GM18517 (cell line): ENCODE results near the gene RWDD4.

ENCODE experiments used
- ATAC-seq: cut with Tn5 transposase; IDR thresholded peaks from one replicate; pipeline ENCODE4 v1.9.1; 2021; ENCODE audit warnings: mild to moderate bottlenecking, moderate library complexity; ENCODE audit not compliant: unreplicated experiment

The RWDD4 gene

DNA sequence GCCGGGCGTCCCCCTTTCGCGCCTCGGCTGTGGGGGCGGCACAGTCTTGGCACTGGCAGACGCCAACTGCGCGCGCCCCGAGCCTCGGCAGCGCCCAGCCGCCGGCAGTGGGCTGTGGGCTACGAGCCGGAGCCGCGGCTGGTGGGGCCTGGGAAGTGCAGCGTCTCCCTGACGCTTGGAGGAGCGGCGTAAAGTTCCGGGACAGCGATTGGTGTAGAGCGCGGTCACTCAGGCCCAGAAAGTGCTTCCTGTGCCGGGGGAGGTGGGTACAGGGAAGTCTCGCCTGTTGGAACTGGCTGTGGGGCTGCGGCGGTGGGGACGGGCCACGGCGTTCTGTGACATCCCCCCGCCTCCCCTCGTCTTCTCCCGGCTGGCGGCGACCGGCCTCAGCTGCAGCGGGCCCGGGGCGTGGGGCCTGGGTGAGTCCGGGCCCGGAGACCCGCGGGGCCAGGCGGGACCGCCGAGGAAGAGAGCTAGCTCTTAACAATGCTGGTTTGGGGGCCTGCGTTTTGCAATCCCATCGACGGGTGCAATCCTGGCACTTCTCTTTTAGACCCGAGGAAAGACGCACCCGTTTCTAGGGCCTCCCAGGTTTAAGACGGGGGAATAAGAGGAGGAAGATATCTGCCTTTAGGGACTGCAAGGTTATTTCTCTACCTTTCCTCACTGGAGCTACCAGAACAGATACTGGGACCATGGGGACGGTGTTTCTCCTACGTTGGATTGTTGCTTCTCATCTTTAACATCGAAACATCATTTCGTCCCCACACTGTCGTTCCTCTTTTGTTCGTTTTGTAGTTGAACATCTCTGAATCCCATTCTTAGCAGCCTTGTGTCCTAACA lies at the start of gene RWDD4, which contains the start of gene TRAPPC11:
Gene RWDD4, minus strand, starts transcription at position 157 of the 843 bp plus-strand sequence. CDS start 233 bp downstream, outside the sequence.
Gene TRAPPC11, plus strand, starts transcription at position 265 of the 843 bp plus-strand sequence. CDS start 4,575 bp downstream, outside the sequence.
- peak; percentile 99 for ATAC-seq

DNA sequence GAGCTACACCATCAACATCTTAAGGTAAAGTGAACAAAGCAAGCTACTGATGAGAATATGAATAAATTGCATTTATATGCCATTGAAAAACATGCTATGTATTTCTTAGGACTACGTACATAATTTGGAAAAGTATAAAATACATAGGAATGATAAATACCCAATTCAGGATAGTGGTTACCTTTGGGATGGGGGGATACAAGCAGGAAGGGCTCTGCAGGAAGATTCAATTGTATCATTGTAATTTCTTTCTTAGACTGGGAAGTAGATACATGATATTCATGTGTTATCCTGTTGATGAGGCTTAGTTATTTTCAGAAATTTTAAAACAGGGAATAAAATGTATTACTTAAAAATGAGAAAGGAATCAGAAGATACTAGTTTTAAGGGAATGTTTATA lies 43.5 kb upstream of the RWDD4 start:
- no peak for ATAC-seq

DNA sequence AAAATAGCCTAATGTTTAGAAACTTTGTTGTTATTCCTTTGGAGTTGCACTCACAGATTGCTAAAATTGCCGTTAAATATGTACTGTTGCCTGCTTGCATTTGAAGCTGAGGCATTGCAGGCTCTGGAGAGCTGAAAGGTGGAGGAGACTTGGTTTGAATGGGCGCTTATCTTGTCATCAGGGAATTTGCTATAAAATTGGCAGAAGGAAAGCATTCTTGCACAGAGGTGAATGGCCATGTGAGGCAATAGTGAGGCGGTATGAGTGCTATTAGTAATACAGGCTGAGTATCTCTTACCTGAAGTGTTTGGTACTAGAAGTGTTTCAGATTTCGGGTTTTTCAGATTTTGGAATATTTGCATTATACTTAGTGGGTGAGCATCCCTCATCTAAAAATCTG lies 41.4 kb upstream of the RWDD4 start:
- ATAC-seq = no peak

DNA sequence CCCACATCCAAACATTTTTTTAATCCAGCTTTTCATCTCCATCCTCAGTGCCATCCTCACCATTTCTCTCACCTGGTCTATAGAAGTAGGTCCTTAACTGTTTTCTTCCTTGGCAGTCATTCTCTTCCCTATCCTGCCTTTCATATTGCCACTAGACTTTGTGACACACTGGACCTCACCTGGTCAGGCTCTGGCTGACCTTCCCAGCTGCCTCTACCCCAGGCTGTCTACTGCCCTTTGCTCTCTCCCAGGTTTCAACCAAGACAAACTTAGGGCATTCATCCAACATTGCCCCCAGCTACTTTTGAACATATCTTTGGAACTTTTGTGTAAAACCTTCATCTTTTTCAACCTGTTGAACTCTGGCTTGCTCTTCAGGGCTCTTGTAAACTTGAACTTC lies 39.9 kb upstream of the RWDD4 start:
- ATAC-seq = no peak

DNA sequence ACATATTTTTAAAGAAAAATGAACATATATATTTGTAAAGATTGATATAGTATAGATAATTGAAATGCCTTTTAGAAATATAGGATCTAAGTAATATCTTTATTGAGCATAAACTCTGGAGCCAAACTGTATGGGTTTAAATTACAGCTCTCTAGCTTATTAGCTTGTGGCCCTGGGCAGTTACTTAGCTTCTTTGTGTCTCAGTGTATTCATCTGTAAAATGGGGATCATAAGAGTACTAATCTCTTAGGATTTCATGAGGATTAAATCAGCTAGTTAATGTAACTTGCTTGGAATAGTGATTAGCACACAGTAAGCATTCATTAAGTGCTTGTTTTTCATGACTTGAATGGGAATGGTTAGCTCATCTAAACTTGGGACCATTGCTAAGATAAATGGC lies 32.9 kb upstream of the RWDD4 start:
- no peak for ATAC-seq

DNA sequence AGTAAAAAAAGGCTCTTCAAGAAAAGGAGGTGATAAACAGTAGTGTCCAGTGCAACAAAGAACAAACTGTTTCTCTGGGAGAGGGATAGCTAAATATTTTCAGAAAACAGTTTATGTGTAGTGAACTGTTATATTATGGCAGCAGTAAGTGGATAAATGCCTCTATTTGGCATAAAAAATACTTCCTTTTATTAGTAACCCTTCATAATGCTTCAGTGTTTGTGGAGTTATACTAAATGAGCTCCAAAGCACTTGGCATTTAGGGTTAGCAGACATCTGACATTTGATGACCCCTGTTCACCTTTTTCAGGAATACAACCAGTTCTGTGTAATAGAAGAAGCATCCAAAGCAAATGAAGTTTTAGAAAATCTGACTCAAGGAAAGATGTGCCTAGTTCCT lies 32.0 kb upstream of the RWDD4 start:
- no peak for ATAC-seq

DNA sequence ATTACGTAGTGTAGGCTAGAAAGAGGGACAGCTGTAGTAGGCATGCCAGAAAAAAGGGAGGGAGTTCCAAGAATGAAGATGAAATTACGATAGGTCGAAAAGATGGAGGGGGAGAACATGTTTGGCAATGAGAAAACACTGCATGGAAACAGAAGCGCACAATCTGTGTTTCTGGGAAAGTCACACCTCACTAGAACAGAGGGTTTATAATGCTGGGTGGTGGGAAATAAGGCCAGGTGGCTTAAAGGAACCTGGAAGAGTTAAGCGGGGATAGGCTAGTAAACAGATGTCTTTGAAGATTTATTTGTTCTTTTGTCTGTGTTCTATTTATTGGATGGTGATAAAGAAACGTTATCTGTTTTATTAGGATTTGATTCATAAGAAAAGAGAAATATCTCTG lies 29.2 kb upstream of the RWDD4 start:
- no peak for ATAC-seq

DNA sequence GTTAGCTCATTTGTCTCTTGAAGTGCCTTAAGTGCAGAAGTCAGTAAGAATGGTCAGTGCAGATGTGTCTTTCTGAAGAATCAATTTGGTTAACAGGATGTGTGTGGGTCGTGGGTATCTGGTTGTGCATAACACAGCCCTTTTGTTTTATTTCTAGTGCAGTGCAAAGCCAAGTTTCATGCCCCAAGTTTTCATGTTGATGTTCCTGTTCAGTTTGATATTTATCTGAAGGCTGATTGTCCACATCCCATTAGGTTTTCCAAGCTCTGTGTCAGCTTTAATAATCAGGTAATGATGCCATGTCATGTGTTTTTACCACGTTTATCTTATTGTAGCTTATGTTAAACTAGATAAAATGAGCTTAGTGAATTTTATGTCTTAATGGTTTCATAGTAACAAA lies 27.5 kb upstream of the RWDD4 start:
- ATAC-seq = no peak

DNA sequence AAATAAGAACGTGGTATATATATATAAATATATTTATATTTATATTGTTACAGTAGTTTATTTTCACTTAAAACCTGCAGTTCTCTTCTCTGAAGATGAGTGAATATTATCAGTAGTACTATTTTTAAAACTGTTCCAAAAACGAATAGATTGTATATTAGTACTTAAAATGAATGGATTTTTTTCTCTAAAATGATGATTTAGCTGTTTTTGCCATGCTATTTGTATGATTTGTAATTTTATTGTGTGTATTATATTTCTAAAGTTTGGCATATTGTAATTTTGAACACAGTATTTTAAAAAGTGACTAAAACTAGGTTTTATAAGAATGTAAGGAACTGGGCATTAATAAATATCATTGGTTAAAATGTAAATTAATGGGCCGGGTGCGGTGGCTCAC lies 22.1 kb upstream of the RWDD4 start:
- no peak for ATAC-seq

DNA sequence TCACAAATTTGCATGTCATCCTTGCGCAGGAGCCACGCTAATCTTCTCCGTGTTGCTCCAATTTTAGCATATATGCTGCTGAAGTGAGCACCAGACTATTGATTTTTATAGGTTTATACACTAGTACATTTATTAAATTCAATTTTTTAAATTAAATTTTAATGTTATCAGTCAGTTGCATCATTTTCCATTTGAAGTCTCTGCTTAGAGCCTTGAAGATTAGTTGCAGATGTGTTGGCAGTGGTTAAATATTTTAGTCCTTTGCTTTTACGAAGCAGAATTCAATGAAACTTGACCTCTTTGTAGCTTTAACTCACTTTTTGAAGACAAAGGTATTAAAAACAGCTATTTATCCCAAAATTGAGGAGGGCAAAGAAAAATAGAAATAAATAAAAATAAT lies 16.6 kb upstream of the RWDD4 start:
- ATAC-seq = no peak

DNA sequence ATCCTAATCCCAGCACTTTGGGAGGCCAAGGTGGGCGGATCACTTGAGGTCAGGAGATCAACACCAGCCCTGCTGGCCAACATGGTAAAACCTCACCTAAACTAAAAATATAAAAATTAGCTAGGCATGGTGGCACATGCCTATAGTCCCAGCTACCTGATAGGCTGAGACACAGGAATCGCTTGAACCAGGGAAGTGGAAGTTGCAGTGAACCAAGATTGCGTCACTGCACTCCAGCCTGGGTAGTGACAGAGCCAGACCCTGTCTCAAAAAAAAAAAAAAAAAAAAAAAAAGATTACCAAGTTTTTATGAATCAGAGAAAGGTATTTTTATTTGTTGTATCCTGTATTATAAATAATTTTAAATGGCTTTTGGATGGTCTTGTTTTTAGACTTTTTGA lies 15.2 kb upstream of the RWDD4 start:
- ATAC-seq = no peak

DNA sequence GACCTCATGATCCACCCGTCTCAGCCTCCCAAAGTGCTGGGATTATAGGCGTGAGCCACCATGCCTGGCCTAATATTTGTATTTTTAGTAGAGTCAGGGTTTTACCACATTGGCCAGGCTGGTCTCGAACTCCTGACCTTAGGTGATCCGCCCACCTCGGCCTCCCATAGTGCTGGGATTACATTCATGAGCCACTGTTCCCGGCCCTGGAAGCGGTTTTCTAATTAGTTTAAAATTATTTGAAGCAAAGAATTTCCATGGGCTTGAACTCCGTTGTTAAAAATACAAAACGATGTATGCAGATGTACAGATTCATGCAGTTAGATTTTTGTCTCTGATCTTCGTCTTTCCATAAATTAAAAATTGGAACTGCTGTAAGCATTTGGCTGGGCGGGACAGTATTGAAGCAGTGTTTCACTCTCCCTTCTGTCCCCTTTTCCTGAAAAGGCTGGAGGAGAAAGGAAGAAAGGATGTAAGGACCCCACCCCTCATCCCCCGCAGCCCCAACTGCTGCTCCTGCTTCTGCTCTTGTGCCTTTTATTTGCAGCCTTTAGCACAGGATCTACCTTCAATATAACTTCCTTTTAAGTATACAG lies 12.1 kb upstream of the RWDD4 start:
- ATAC-seq = no peak

DNA sequence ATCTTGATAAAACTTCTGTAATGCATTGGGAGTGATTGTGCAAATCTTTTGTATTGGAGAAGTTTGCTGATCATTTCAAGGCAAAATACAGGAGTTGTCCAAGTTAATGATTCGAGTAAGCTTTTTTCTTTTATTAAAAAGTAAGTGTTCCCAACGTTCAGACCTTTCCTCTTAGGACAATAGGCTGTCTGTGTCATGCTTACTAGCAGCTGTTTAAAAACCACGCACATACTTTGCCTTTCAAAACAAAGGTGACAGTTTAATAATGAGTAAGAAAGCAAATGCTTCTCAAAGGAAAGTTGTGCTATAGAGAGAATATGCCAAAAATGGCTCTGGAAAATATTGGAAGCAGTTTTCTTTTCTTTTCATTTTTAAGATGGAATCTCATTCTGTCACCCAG lies 11.3 kb upstream of the RWDD4 start:
- no peak for ATAC-seq

DNA sequence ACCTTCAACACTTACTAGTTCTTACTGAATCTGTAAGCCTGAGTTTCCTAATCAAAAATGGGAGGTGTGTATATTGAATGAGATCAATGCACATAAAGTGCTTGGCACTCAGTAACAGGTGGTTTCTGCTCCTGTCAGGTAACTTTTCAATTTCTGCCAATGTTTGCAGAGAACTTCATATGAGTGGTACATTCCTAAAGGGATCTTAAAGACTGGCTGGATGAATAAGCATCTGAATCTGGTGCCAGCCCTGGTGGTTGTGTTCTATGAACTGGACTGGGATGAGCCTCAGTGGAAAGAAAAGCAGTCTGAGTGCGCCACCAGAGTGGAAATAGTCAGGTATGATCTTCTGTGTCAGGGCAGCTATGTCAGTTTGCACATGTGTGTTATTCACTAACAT lies 7.1 kb upstream of the RWDD4 start:
- no peak for ATAC-seq

DNA sequence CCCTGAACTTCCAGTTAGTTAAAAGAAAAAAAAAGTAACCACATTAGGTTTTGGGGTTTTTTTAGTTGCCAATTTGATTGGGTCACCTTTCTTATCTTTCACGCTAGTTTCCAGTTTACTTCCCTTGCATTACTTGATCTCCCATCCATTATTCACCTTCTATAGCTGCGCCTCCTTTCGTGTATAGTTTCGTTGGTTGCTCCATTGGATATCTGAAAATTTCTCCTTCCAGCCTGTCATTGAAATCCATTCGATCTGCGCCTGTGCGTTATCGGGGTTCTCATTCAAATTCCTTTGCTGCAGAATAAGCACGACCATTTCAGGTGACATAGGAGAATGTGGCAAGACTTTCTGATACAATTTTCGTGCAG lies 872 bp upstream of the RWDD4 start:
- no peak for ATAC-seq

DNA sequence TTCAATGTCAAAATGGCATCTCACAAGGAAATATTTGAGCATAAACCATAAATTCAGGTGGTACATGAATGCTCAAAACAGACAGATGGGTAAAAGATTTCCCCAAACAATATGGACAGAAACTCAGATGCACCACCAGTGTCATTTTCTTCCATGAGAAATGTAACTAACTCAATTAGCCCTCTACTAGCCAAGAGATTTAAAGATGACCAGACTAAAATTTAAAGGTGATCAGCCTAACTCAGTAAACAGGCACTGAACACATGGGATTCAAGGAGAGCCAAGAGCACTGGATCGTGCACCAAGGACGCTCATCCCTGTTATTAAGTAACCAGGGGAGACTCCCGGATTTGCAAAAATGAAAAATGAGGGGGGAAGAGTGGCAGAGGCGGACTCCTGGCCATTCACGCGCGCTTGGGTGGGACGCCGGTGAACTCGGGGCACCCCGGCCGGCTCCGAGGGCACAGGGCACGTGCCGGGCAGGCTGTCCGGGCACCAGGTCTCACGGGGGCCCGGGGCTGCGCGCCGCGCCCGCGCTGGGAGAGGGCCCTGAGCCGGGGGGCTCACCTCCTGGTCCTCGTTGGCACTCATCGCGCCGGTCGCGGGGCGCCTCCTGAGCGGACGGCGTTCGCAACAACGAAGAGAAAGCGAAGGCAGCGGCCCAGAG lies 490 bp downstream of the RWDD4 start:
- peak; percentile 45 for ATAC-seq

DNA sequence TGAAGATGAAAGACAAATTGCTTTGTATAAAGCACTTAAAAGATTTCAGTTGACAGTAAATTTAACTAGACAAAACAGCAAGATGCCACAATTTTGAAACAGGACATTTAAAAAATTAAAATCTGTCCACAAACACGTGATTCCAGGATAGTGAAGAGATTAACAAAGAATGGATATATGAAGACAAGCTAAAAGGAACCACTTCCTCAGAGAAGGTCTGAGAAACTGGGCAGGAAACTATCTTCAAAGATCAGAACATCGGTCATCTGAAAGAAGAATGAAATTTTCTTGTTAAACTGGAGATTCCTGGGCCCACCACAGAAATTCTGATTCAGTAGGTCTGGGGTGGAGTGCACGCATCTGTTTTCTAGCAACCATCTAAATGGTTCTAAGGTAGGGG lies 1.4 kb downstream of the RWDD4 start:
- ATAC-seq = no peak

DNA sequence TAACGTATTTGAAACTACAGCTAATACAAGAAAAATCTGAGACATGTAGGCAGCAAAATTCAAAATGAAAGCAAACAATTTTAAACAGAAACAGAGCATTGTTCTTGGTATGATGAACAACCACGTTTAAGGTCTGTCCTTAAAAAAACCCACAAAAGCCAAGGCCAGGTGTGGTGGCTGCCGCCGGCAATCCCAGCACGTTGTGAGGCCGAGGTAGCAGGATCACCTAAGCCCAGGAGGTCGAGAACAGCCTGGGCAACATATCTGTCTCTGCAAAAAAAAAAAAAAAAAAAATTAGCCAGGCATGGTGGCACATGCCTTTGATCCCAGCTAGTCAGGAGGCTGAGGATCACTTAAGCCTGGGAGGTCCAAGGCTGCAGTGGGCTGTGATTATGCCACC lies 13.7 kb downstream of the RWDD4 start:
- no peak for ATAC-seq

DNA sequence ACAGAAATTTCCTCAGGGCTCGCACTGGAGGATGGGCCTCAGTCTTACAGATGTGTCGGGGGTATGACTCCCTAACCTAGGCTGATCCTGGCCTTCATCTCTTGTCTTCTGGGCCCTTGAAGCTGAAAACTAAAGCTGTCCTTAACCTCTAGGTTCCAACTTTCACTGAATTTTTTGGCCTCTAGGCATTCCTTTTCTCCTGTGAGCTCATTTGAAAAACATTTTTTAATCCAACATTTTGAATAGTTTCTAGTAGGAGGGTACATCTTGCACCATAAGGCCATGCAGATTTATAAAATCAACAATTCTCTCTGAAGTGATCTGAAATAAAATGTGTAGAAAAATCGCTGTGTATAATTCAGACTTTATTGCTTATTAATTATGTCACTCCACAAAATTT lies 19.7 kb downstream of the RWDD4 start:
- ATAC-seq = no peak

DNA sequence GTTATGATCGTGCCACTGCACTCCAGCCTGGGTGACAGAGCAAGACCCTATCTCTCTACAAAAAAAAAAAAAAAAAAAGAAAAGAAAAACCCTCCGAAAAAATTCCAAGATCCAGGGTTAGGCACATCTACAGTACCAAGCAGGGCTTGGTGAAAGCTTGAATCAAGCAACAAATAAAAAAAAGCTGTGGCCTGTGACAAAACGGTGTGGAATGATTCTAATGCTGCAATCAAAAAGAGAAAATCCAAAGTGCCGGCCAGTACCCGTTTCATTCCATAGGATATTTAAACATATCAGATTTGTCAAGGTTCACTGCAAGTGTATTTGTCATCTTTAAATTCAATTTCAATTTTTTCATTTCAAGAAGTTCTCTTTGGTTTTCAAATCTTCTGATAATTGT lies 20.5 kb downstream of the RWDD4 start:
- ATAC-seq = no peak

DNA sequence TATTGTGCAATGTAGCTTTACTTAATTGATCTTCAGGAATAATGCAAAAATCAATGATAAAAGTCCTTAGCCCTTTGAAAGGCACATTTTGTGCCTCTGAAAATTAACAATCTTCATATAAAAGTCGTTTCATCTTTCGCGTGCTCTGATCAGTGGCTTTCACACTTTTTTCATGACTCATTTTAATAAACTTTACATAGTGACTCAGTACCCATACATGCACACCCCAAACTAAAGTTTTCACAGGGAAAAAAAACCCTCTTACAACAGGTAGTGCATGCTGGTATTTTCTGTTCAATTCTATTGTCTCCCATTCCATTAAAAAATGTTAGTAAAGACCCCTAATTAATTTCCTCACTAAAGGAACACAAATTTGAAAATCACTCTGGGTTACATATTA lies 21.5 kb downstream of the RWDD4 start:
- no peak for ATAC-seq

DNA sequence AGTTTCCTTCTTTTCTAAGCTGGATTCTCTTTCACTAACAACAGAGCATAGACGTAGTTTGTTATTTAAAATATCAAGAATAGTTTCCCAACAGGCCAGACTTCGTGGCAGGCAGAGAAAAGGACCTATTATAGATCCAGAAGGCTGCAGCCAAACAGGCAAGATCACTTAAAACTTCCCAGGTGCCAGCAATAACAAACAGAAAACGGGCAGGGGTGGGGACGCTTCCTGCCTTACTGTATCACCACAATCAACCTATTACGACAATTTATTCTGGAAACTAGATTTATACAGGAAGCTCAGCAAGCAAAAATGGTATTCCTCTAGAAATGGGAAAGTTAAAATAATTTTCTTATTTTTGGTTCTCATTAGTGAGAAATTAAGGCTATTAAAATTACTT lies 22.1 kb downstream of the RWDD4 start:
- no peak for ATAC-seq
